Activated CD8-positive, alpha-beta T cell treated with anti-CD3 and anti-CD28 coated beads, Interleukin-2, amount 10 ng/mL, durations not matched to agents 7 days and 5 days (primary cell): Measurements from ENCODE around the gene DPP8. TPM values are rescaled to one million over a fixed set of nuclear protein-coding genes. Genes with fewer than 3 reads are reported as not detected.

Experiments used
- ATAC-seq: fragments of 150-1000 bp; cut with Tn5 transposase; one replicate; pipeline ENCODE4 v1.10.0; 2021; ENCODE audit warnings: moderate library complexity
- CTCF ChIA-PET: fragments of 350-600 bp; sonication (Branson Sonifier 250); formaldehyde crosslinking; loops from one replicate; lab custom pipeline; 2021; ENCODE audit warnings: antibody characterized with exemption; lab: Charles Lee
- POLR2A ChIA-PET: fragments of 350-600 bp; sonication (Branson Sonifier 250); formaldehyde crosslinking; loops from one replicate; lab custom pipeline; 2021; ENCODE audit warnings: antibody characterized with exemption; lab: Charles Lee
- DNase-seq: peaks from one replicate; pipeline ENCODE4 v3.0.0-alpha.2; 2020
- H3K27ac Mint-ChIP-seq: one replicate; pipeline ENCODE4 v1.8.0; 2021; ENCODE audit warnings: mild to moderate bottlenecking, mixed read lengths
- H3K27me3 Mint-ChIP-seq: one replicate; pipeline ENCODE4 v1.8.0; 2021; ENCODE audit warnings: low read depth, mixed read lengths
- H3K36me3 Mint-ChIP-seq: one replicate; pipeline ENCODE4 v1.8.0; 2021; ENCODE audit warnings: low read depth, mixed read lengths
- H3K4me1 Mint-ChIP-seq: one replicate; pipeline ENCODE4 v1.8.0; 2021; ENCODE audit warnings: low read depth, mixed read lengths
- H3K4me3 Mint-ChIP-seq: one replicate; pipeline ENCODE4 v1.8.0; 2021; ENCODE audit warnings: mild to moderate bottlenecking, mixed read lengths
- H3K9me3 Mint-ChIP-seq: one replicate; pipeline ENCODE4 v1.8.0; 2022; ENCODE audit warnings: mixed read lengths; ENCODE audit not compliant: insufficient read depth
- total RNA-seq, 2 experiments: library from RNA; stranded (reverse); gene quantifications; one replicate each; pipeline ENCODE4 v1.2.3, GENCODE V29; 2021

DPP8 gene
- total RNA-seq, 2 experiments from 2014 or later, result 44.6 to 46.7 TPM

DNA sequence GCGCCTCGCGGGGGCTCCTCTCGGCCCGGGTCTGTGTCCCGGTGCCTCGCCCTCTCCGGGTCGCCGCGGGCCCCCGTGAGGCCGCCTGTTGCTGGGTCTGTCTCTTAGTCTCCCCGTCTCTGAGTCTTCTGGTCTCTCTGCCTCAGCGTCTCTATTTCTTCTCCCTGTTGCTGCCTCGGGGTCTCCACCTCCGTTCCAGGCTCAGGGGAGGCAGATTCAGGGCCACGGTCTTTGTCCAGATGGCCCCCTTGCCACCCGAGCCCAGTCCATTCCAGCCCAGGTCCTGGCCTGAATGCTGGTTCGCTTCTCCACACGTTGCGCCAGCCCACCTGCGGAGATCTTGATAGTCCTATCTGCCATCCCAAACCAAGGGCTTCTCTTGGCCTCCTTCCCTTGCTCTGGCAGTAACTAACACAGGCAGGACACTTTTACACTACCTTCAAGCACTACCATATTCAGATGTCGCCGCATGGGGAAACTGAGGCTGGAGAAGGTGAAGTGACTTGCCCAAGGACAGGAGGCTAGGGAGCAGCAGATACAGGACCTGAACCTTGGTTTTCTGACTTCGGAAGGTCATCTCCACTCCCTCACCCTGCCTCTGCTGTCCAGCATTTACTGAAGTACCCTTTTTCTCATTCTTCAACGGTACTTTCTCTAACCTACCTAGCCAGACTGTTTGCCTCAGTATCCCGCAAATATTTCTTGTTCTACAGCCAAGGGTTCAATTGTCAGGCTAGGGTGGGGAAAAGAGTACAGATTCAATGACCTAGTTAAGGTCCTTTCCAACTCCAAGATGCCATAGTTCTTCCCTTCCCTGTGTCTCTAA is 94.1 kb downstream of the DPP8 start:
- peaks cover 3% of the 10 kb centered on the region for H3K36me3 Mint-ChIP-seq
- DNase-seq (no peak), ATAC-seq (no peak)
- ChIA-PET POLR2A (interaction anchor here (0.6 kb wide), 1 partner anchor 12 kb away, joined by 3 read pairs; no protein-coding TSS in a partner anchor), CTCF (no interaction called here)
- peaks cover 66% of the 10 kb centered on the region for H3K27me3 Mint-ChIP-seq
- H3K4me1 Mint-ChIP-seq, result peaks cover 13% of the 10 kb centered on the region
- H3K4me3 Mint-ChIP-seq, result peak overlapping the region; percentile 65
- H3K9me3 Mint-ChIP-seq, result no peaks in the 10 kb centered on the region
- H3K27ac Mint-ChIP-seq, result no peak overlapping the region

DNA sequence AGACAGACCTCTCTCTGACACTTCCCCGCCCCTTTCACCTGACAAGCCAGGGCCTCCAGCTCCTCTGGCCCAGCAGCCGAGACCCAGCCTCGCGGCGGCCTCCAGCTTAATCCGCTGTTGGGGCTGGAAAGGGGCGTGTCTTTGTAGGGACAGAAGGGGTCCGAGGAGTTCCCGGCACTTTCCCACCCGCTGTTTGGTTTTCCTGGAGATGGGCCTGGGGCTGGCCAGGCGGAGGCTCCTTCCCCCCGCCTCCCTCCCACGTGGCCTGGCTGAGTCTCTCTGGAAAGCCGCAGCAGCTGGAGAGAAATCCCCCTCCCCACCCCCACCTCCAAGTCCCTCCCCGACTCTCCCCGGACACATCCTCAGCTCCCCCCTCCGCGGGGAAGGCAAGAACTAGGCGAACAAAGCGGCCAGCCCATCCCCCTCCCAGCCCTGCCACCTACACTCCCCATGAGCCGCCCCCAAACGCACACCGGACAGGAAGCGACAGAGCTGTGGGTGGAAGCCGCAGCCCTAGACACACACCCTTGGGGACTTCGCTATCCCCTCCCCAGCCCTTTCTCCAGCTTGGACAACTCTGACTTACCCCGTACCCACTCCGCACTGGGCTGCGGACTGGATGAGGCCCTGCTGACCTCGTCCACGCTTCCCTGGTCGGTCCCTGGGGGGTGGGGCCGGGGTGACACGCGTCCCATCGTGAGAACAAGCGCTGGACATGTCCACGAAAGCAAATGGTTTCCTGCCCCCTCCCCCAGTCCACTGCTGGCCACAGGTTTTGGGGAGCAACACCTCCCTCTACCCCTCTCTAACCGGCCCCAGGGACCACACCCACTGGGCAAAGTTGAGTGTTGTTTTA is 95.9 kb downstream of the DPP8 start:
- peaks cover 3% of the 10 kb centered on the region for H3K36me3 Mint-ChIP-seq
- H3K27me3 Mint-ChIP-seq, result peaks cover 77% of the 10 kb centered on the region
- ATAC-seq (peak; percentile 27), DNase-seq (peak; percentile 42)
- peaks cover 13% of the 10 kb centered on the region for H3K4me1 Mint-ChIP-seq
- ChIA-PET CTCF (interaction anchor here (1.3 to 1.9 kb wide), 2 partner anchors 12 to 21 kb away, joined by 4 to 9 read pairs; no protein-coding TSS in a partner anchor), POLR2A (interaction anchor here (0.6 to 2.3 kb wide), 4 partner anchors 22 to 284 kb away, joined by 3 to 7 read pairs (median 4); partner anchors contain the start of gene RNU5B-1)
- no peaks in the 10 kb centered on the region for H3K9me3 Mint-ChIP-seq
- peak overlapping the region; percentile 35 for H3K27ac Mint-ChIP-seq
- peak overlapping the region; percentile 57 for H3K4me3 Mint-ChIP-seq

GRCh38 chr15:65420975-65421359 is 96.5 kb downstream of the DPP8 start:
- DNase-seq (no peak), ATAC-seq (no peak)
- peaks cover 3% of the 10 kb centered on the region for H3K36me3 Mint-ChIP-seq

GRCh38 chr15:65418596-65418995 is 98.9 kb downstream of the DPP8 start:
- Mint-ChIP-seq H3K36me3 (peaks cover 3% of the 10 kb centered on the region), H3K9me3 (no peaks in the 10 kb centered on the region), H3K4me1 (peaks cover 13% of the 10 kb centered on the region), H3K4me3 (no peak overlapping the region), H3K27ac (no peak overlapping the region), H3K27me3 (peaks cover 66% of the 10 kb centered on the region)
- ATAC-seq (no peak), DNase-seq (no peak)
- CTCF ChIA-PET, result interaction anchor here (1.6 kb wide), 1 partner anchor 33 kb away, joined by 4 read pairs; no protein-coding TSS in a partner anchor
- POLR2A ChIA-PET, result interaction anchor here (0.6 kb wide), 1 partner anchor 312 kb away, joined by 3 read pairs; no protein-coding TSS in a partner anchor

More at GRCh38 chr15:65420975-65421359, 96.5 kb downstream of the DPP8 start:
- CTCF ChIA-PET, result interaction anchor here (1.3 to 1.9 kb wide), 3 partner anchors 12 to 104 kb away, joined by 4 to 9 read pairs (median 4); no protein-coding TSS in a partner anchor
- Mint-ChIP-seq H3K4me1 (peaks cover 13% of the 10 kb centered on the region), H3K9me3 (no peaks in the 10 kb centered on the region), H3K4me3 (no peak overlapping the region), H3K27me3 (peaks cover 73% of the 10 kb centered on the region), H3K27ac (no peak overlapping the region)
- POLR2A ChIA-PET, result interaction anchor here (0.7 to 2.3 kb wide), 3 partner anchors 110 to 285 kb away, joined by 3 to 7 read pairs (median 3); partner anchors contain the start of gene RNU5B-1

DNA sequence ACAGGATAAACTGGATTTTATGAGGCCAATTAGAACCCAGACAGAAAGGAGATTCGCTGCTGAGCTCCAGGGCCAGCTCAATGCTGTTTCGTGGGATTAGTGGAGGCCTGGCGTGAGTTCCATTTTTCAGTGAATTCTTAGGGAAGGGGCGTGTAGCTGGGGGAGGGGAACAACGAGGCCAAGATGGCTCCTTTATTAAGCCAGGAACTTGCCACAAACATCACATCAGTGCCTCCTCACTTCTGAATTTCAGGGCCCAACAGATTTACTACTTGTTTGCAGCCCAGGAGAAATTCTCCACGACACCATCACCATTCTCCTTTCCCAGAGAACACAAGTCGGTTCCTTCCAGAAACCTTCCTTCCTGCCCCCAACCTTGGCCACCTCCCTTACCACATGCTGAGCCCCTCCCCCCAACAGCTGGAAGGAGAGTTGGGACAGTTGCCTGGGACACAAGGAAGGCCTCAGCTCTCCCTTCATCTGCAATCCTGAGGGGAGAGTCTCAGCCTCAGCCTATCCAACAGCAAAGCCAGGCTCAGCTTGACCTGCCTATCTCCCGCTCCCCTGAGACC is 100.6 kb downstream of the DPP8 start:
- no peaks in the 10 kb centered on the region for H3K36me3 Mint-ChIP-seq
- H3K4me3 Mint-ChIP-seq, result no peak overlapping the region
- DNase-seq (no peak), ATAC-seq (no peak)
- no peaks in the 10 kb centered on the region for H3K9me3 Mint-ChIP-seq
- H3K4me1 Mint-ChIP-seq, result peaks cover 4% of the 10 kb centered on the region
- H3K27ac Mint-ChIP-seq, result no peak overlapping the region
- peaks cover 54% of the 10 kb centered on the region for H3K27me3 Mint-ChIP-seq
- POLR2A ChIA-PET, result no interaction called here
- CTCF ChIA-PET, result no interaction called here

DNA sequence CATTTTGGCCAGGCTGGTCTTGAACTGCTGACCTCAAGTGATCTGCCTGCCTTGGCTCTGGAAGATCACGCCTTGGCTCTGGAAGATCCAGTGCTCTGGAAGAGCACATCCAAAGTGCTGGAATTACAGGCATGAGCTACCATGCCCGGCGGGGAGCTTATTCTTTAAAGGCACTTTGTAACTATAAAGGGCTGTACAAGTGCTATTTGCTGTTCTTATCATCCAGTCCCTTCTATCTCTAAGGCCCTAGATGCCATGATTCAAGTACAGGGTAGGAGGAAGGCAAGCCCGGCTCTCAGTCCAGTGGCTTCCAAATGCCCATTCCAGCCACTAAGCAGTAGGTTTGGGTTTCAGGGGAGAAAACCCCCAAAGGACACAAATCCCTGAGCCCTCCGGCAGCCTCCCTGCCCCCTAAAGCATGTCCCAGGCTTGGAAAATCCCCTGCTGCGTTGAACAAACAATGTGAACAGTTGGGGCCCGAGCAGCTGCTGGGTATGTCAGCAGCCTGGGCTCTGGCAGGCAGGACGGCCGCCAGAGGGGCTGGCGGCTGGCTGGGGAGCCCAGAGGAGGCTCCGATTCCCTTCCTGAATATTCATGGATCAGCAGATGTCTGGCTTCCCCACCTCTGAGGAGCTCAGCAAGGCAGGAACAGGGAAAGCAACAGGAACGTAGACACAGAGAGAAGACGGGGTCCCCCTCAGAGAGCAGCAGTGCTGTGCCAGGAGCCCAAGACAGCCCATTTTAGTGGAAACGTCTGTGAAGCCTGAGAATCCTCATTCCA is 102.5 kb downstream of the DPP8 start:
- DNase-seq (no peak), ATAC-seq (no peak)
- no peaks in the 10 kb centered on the region for H3K9me3 Mint-ChIP-seq
- no peaks in the 10 kb centered on the region for H3K4me1 Mint-ChIP-seq
- H3K4me3 Mint-ChIP-seq, result no peak overlapping the region
- no peaks in the 10 kb centered on the region for H3K36me3 Mint-ChIP-seq
- H3K27ac Mint-ChIP-seq, result no peak overlapping the region
- peaks cover 49% of the 10 kb centered on the region for H3K27me3 Mint-ChIP-seq
- ChIA-PET POLR2A (no interaction called here), CTCF (interaction anchor here (1.0 to 2.0 kb wide), 2 partner anchors 14 to 29 kb away, joined by 3 to 5 read pairs; no protein-coding TSS in a partner anchor)

DNA sequence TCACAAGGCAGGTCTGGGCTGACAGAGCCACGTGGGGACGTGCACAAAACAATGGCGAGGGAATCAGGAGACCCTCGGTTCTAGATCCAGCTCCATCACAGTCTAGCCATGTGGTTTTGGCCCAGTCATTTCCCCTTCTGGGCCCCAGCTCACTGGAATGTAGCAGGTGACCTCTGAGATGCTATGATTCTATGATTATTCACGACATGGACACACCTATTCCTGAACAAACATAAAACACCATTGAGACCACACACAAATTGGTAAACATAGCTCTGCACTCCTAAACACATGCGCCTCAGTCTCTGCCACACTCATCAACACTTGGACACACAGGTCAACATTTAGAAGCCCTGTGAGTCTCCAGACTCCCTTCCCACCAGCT is 103.7 kb downstream of the DPP8 start:
- no peaks in the 10 kb centered on the region for H3K36me3 Mint-ChIP-seq
- no peak for ATAC-seq
- POLR2A ChIA-PET, result interaction anchor here (0.6 kb wide), 1 partner anchor 1866 kb away, joined by 4 read pairs; no protein-coding TSS in a partner anchor

DNA sequence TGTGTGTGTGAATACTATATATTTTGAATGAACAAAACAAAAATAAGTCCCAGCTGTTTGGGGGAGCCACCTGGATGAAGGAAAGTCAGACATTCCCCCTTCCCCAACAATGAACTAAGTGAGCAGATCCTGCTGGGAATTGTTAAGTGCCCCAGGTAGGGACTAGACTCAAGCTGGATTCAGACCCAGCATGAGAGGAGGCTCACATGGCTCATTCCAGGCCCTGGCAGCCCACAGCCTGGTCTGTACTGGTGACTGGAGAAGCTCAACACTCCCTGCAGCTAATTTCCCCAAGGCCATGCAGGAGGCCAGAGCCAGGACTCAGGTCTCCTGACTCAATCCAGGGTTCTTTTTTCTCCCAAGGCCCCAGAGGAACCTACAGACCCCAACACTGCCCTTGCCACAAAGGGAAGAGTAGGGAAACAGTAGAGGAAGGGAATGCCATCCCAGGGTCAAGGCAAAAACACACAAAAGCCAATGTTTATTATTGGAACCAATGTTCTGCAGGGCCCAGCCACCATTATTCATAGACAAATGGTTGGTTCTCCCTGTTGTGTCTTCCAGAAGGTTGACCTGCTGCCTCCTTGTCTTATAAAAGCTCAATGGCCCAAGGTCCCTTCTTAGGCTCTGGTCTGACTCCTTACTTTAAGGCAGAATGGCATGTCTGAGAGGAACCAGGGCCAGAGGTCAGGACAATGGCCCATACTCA is 104.3 kb downstream of the DPP8 start:
- H3K27me3 Mint-ChIP-seq, result peaks cover 37% of the 10 kb centered on the region

More for the DNA sequence above, 103.7 kb downstream of the DPP8 start:
- Mint-ChIP-seq H3K9me3 (no peaks in the 10 kb centered on the region), H3K4me3 (no peak overlapping the region), H3K4me1 (peaks cover 5% of the 10 kb centered on the region), H3K27ac (no peak overlapping the region), H3K27me3 (peaks cover 38% of the 10 kb centered on the region)
- no peak for DNase-seq
- CTCF ChIA-PET, result interaction anchor here (0.6 to 2.0 kb wide), 2 partner anchors 13 to 95 kb away, joined by 3 to 5 read pairs; no protein-coding TSS in a partner anchor

GRCh38 chr15:65412556-65412955 is 104.9 kb downstream of the DPP8 start:
- Mint-ChIP-seq H3K27me3 (peaks cover 33% of the 10 kb centered on the region), H3K9me3 (no peaks in the 10 kb centered on the region), H3K36me3 (no peaks in the 10 kb centered on the region), H3K4me3 (no peak overlapping the region), H3K27ac (no peak overlapping the region), H3K4me1 (peaks cover 5% of the 10 kb centered on the region)
- CTCF ChIA-PET, result no interaction called here
- POLR2A ChIA-PET, result interaction anchor here (1.1 kb wide), 1 partner anchor 108 kb away, joined by 4 read pairs; the partner anchor contains the start of gene RNU5B-1
- no peak for ATAC-seq
- no peak for DNase-seq

More for the DNA sequence above, 104.3 kb downstream of the DPP8 start:
- ATAC-seq (no peak), DNase-seq (no peak)
- H3K27ac Mint-ChIP-seq, result no peak overlapping the region
- CTCF ChIA-PET, result interaction anchor here (2.0 kb wide), 1 partner anchor 12 kb away, joined by 5 read pairs; no protein-coding TSS in a partner anchor
- H3K9me3 Mint-ChIP-seq, result no peaks in the 10 kb centered on the region
- POLR2A ChIA-PET, result interaction anchor here (0.6 kb wide), 1 partner anchor 1866 kb away, joined by 4 read pairs; no protein-coding TSS in a partner anchor
- no peaks in the 10 kb centered on the region for H3K36me3 Mint-ChIP-seq
- peaks cover 5% of the 10 kb centered on the region for H3K4me1 Mint-ChIP-seq
- no peak overlapping the region for H3K4me3 Mint-ChIP-seq
